Trophoblast cell (in vitro differentiated cells and primary cell): ENCODE measurements around the gene STOM.

Source experiments
- DNase-seq, 2 donors: peaks; one replicate each; pipeline ENCODE4 v3.0.0-alpha.2; 2016
- H2AFZ ChIP-seq: 2 replicates; pipeline ENCODE4 v1.6.1; 2013; ENCODE audit warnings: low read length, moderate library complexity, mild to moderate bottlenecking; ENCODE audit not compliant: insufficient read depth, poor library complexity
- H2AK5ac ChIP-seq: 2 replicates; pipeline ENCODE4 v1.6.1; 2013; ENCODE audit warnings: mild to moderate bottlenecking, low read length
- H2BK120ac ChIP-seq: 2 replicates; pipeline ENCODE4 v1.6.1; 2013; ENCODE audit warnings: low read length, mild to moderate bottlenecking, moderate library complexity; ENCODE audit not compliant: insufficient read depth, poor library complexity
- H2BK12ac ChIP-seq: 2 replicates; pipeline ENCODE4 v1.6.1; 2013; ENCODE audit warnings: mild to moderate bottlenecking, low read length, moderate library complexity
- H2BK5ac ChIP-seq: 2 replicates; pipeline ENCODE4 v1.6.1; 2013; ENCODE audit warnings: low read length, low read depth, moderate library complexity, mild to moderate bottlenecking; ENCODE audit not compliant: poor library complexity
- H3K14ac ChIP-seq: 2 replicates; pipeline ENCODE4 v1.6.1; 2013; ENCODE audit warnings: mild to moderate bottlenecking, low read length
- H3K18ac ChIP-seq: 2 replicates; pipeline ENCODE4 v1.6.1; 2013; ENCODE audit warnings: mild to moderate bottlenecking, low read length
- H3K23ac ChIP-seq: 2 replicates; pipeline ENCODE4 v1.6.1; 2013; ENCODE audit warnings: low read length
- H3K27ac ChIP-seq: 2 replicates; pipeline ENCODE4 v1.5.1; 2013; ENCODE audit warnings: low read depth, mild to moderate bottlenecking, inconsistent platforms, low read length, moderate library complexity
- H3K27me3 ChIP-seq: 2 replicates; pipeline ENCODE4 v1.6.1; 2013; ENCODE audit warnings: inconsistent platforms, mild to moderate bottlenecking, low read length, moderate library complexity; ENCODE audit not compliant: insufficient read depth
- H3K36me3 ChIP-seq, 2 experiments: 1 replicate in 1 of 2; 2 replicates in 1 of 2; pipeline ENCODE4 v1.6.1; 2013; ENCODE audit warnings: low read length in 2 of 2, mild to moderate bottlenecking in 2 of 2, moderate library complexity in 1 of 2; ENCODE audit not compliant: insufficient read depth in 2 of 2, control insufficient read depth in 1 of 2
- H3K4ac ChIP-seq: 2 replicates; pipeline ENCODE4 v1.6.1; 2013; ENCODE audit warnings: low read depth, mild to moderate bottlenecking, low read length, moderate library complexity
- H3K4me1 ChIP-seq, 2 experiments: 1 replicate in 1 of 2; 2 replicates in 1 of 2; pipeline ENCODE4 v1.6.1; 2013; ENCODE audit warnings: low read length in 2 of 2, mild to moderate bottlenecking in 2 of 2, moderate library complexity in 1 of 2; ENCODE audit not compliant: insufficient read depth in 2 of 2, control insufficient read depth in 1 of 2
- H3K4me2 ChIP-seq: 2 replicates; pipeline ENCODE4 v1.6.1; 2013; ENCODE audit warnings: inconsistent platforms, mild to moderate bottlenecking, low read length, moderate library complexity
- H3K4me3 ChIP-seq: 2 replicates; pipeline ENCODE4 v1.5.1; 2013; ENCODE audit warnings: mild to moderate bottlenecking, low read depth, low read length, inconsistent platforms
- H3K79me1 ChIP-seq: one replicate; pipeline ENCODE4 v1.6.1; 2013; ENCODE audit warnings: low read length
- H3K79me2 ChIP-seq: 2 replicates; pipeline ENCODE4 v1.6.1; 2013; ENCODE audit warnings: low read length, mild to moderate bottlenecking; ENCODE audit not compliant: control insufficient read depth, insufficient read depth, poor library complexity
- H3K9ac ChIP-seq: 2 replicates; pipeline ENCODE4 v1.6.1; 2013; ENCODE audit warnings: mild to moderate bottlenecking, low read length
- H3K9me3 ChIP-seq: 2 replicates; pipeline ENCODE4 v1.6.1; 2013; ENCODE audit warnings: low read depth, mild to moderate bottlenecking, control low read depth, inconsistent platforms, low read length; ENCODE audit not compliant: insufficient read depth
- H4K12ac ChIP-seq: 2 replicates; pipeline ENCODE4 v1.6.1; 2013; ENCODE audit warnings: low read depth, mild to moderate bottlenecking, low read length, moderate library complexity
- H4K8ac ChIP-seq: 2 replicates; pipeline ENCODE4 v1.6.1; 2013; ENCODE audit warnings: low read depth, mild to moderate bottlenecking, low read length, moderate library complexity
- H4K91ac ChIP-seq: one replicate; pipeline ENCODE4 v1.6.1; 2013; ENCODE audit warnings: low read depth, mild to moderate bottlenecking, low read length, moderate library complexity
- WGBS: extraction: QIAGEN DNeasy Blood & Tissue Kit; methylation state at CpG from one replicate; pipeline ENCODE4 v1.1.7; 2013; ENCODE audit warnings: missing lambda C conversion rate; ENCODE audit not compliant: insufficient read length, insufficient coverage; ENCODE audit errors: extremely low coverage; 5-methylcytosine and 5-hydroxymethylcytosine counted together

Gene STOM

DNA sequence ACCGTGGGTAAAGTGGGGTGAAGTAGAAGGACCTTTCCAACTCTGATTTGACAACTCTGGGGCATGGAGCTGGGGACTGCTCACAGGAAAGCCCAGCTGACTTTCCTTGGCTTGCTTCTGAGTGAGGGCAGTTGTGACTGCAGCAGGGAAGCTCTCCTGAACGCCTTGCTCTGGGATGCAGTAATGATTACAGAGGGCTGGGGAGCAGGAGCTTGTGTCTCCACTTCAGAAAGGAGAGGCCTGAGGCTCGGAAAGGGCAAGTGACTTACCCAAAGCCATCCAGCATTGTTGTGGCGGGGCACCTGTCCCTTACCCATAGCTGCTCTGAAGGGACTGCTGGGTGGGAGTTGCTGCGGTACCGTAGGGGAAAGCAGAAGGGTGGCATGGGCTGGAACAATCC is 60.9 kb downstream of the STOM start:
- H3K14ac ChIP-seq, result no peak overlapping the region
- no peak overlapping the region for H2BK120ac ChIP-seq
- no peaks in the 10 kb centered on the region for H3K79me2 ChIP-seq
- no peak overlapping the region for H2BK5ac ChIP-seq
- H4K12ac ChIP-seq, result no peak overlapping the region
- no peak overlapping the region for H4K8ac ChIP-seq
- H3K18ac ChIP-seq, result no peak overlapping the region
- H3K9me3 ChIP-seq, result no peaks in the 10 kb centered on the region
- no peak overlapping the region for H3K9ac ChIP-seq
- no peak overlapping the region for H3K4me3 ChIP-seq
- no peak overlapping the region for H2BK12ac ChIP-seq
- no peak overlapping the region for H3K23ac ChIP-seq
- H3K27ac ChIP-seq, result no peak overlapping the region
- H4K91ac ChIP-seq, result no peak overlapping the region
- H3K79me1 ChIP-seq, result no peaks in the 10 kb centered on the region
- WGBS, result no CpG with 5 or more reads among the region's 6 CpGs
- no peak for DNase-seq
- H3K4ac ChIP-seq, result no peak overlapping the region
- H3K4me2 ChIP-seq, result no peak overlapping the region
- H3K27me3 ChIP-seq, result no peaks in the 10 kb centered on the region
- H2AK5ac ChIP-seq, result no peak overlapping the region
- no peak overlapping the region for H2AFZ ChIP-seq
- H3K4me1 ChIP-seq, result no peaks in the 10 kb centered on the region
- peaks cover 49 to 67% of the 10 kb centered on the region in 2 experiments for H3K36me3 ChIP-seq

DNA sequence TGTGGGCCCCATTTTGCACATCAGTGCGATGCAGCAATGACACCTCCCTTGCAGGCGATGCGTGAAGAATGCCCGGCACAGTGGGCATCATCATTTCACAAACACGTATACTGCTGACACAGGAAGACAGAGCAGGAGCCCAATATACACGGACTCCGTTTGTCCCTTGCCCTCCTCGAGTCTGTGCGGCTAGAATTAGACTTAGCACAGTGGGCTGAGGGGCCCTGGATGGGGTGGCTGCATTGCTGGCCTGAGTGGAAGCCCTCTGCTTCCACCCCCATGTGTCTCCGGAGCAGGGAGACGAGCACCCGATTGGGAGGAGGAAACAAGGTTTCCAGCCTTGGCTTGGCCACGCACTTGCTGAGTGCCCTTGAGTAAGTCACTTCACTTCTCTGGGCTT is 61.3 kb downstream of the STOM start:
- WGBS, result no CpG with 5 or more reads among the region's 13 CpGs
- no peak overlapping the region for H2AK5ac ChIP-seq
- H2BK12ac ChIP-seq, result no peak overlapping the region
- H3K4me3 ChIP-seq, result no peak overlapping the region
- H3K14ac ChIP-seq, result no peak overlapping the region
- no peak overlapping the region for H2BK120ac ChIP-seq
- H4K12ac ChIP-seq, result no peak overlapping the region
- no peaks in the 10 kb centered on the region for H3K79me2 ChIP-seq
- no peak overlapping the region for H3K23ac ChIP-seq
- H3K18ac ChIP-seq, result no peak overlapping the region
- H3K4me1 ChIP-seq, result no peaks in the 10 kb centered on the region
- H4K91ac ChIP-seq, result no peak overlapping the region
- no peak overlapping the region for H2AFZ ChIP-seq
- H2BK5ac ChIP-seq, result no peak overlapping the region
- no peak overlapping the region for H3K27ac ChIP-seq
- H3K9ac ChIP-seq, result no peak overlapping the region
- H3K9me3 ChIP-seq, result no peaks in the 10 kb centered on the region
- H4K8ac ChIP-seq, result no peak overlapping the region
- no peak overlapping the region for H3K4me2 ChIP-seq
- H3K4ac ChIP-seq, result no peak overlapping the region
- H3K36me3 ChIP-seq, result peaks cover 49 to 67% of the 10 kb centered on the region in 2 experiments
- H3K79me1 ChIP-seq, result no peaks in the 10 kb centered on the region
- no peak for DNase-seq
- no peaks in the 10 kb centered on the region for H3K27me3 ChIP-seq

DNA sequence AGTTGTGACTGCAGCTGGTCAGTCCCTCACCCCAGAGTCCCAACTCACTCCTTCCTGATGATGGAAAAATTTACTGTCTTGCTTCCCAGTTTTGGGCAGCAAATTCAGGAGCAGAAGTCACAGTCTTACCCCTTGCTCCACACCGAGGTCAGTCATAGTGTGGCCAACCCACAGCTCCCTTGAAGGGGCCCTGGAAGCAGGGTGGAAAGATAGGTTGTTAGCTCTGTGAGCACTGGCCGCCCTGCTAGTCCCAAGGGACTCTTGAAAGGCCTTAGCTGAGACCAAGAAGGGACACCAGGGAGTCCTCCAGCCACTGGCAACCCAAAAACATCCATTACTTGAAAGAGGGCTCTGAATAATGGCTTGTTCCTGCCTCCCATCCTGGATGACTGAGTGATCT is 62.1 kb downstream of the STOM start:
- Histone ChIP-seq H4K8ac (no peak overlapping the region), H3K9me3 (no peaks in the 10 kb centered on the region), H3K23ac (no peak overlapping the region), H3K4me2 (no peak overlapping the region), H3K4ac (no peak overlapping the region), H4K91ac (no peak overlapping the region), H3K18ac (no peak overlapping the region), H2AFZ (no peak overlapping the region), H3K36me3 (peaks cover 49 to 65% of the 10 kb centered on the region in 2 experiments), H3K9ac (no peak overlapping the region), H3K79me2 (no peaks in the 10 kb centered on the region), H2BK120ac (no peak overlapping the region), H2BK12ac (no peak overlapping the region), H3K4me3 (peak overlapping the region; percentile 15), H2AK5ac (no peak overlapping the region), H3K4me1 (no peaks in the 10 kb centered on the region), H3K14ac (no peak overlapping the region), H3K79me1 (no peaks in the 10 kb centered on the region), H3K27me3 (no peaks in the 10 kb centered on the region), H4K12ac (no peak overlapping the region), H3K27ac (no peak overlapping the region), H2BK5ac (no peak overlapping the region)
- WGBS, result no CpG with 5 or more reads among the region's 2 CpGs
- DNase-seq, result no peak

DNA sequence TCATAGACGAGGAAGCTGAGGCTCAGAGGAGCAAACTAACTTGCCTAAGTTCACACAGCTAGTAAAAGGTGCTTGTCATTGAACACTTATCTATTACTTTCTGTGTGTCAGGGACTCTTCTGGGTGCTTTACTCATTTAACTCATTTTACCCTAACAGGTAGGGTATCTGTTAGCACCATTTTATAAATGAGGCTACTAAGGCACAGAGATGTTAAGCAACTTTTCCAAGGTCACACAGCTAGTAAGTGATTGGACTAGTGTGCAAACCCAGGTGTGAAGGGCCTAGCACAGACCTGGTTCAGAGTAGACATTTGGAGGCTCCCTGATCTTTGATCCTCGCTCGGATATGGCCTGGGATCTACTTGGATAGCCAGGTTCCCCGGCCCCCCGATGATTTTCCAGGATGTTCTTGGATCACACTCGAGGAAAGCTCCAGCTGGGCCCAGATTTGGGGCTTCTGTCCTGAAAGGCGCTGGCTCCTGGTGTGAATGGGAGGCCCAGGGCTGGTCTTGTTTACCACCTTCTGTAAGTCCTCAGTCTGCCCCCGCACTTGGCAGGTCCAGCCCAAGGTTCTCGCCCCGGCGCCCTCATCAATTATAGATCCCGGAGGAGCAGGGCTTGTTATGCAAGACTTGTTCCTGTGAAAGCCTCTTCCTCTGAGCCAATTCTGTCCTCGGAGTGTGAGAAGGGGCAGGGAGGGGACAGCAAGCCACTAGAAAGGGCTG is 64.6 kb downstream of the STOM start:
- Histone ChIP-seq H3K9me3 (no peaks in the 10 kb centered on the region), H3K27ac (no peak overlapping the region), H3K4me3 (no peak overlapping the region), H3K27me3 (no peaks in the 10 kb centered on the region), H2BK120ac (no peak overlapping the region), H4K91ac (no peak overlapping the region), H3K79me2 (no peaks in the 10 kb centered on the region), H4K12ac (no peak overlapping the region), H2BK5ac (no peak overlapping the region), H3K14ac (no peak overlapping the region), H2BK12ac (no peak overlapping the region), H3K4me1 (peaks cover 3 to 4% of the 10 kb centered on the region in 2 experiments), H2AFZ (no peak overlapping the region), H3K4ac (no peak overlapping the region), H3K36me3 (peaks cover 45 to 54% of the 10 kb centered on the region in 2 experiments), H3K79me1 (no peaks in the 10 kb centered on the region), H4K8ac (no peak overlapping the region), H3K23ac (no peak overlapping the region), H3K9ac (no peak overlapping the region), H3K18ac (no peak overlapping the region), H2AK5ac (no peak overlapping the region), H3K4me2 (no peak overlapping the region)
- WGBS, result no CpG with 5 or more reads among the region's 13 CpGs
- DNase-seq, result peak in 1 of 2 donors; percentile 13
